Heart left ventricle (tissue), 16 donors: ENCODE data around the gene SORT1. TPM values are rescaled to one million over a fixed set of nuclear protein-coding genes. Genes with fewer than 3 reads are reported as not detected.
A peak's percentile ranks its signal among the peaks of the same experiment; 100 is the strongest.

Experiments used
- ATAC-seq, 4 donors: fragments of 200-7000 bp; cut with Tn5 transposase; one replicate each; pipeline ENCODE4 v1.9.1; 2020 to 2022; ENCODE audit warnings: moderate library complexity in 4 of 4, mild to moderate bottlenecking in 3 of 4, moderate number of reproducible peaks in 1 of 4
- DNase-seq, 5 donors: peaks; one replicate each; pipeline ENCODE4 v3.0.0-alpha.2; 2020
- H3K27ac ChIP-seq, 12 donors: fragments of 200-600 bp; sonication (generic) in 4 of 12; one replicate each; pipeline versions ENCODE4 v1.5.0 to v1.8.0; 2016 to 2022; ENCODE audit warnings: mild to moderate bottlenecking in 2 of 12
- H3K27me3 ChIP-seq, 9 donors: fragments of 200-600 bp; sonication (generic) in 2 of 9; one replicate each; pipeline versions ENCODE4 v1.5.1 to v1.8.0; 2016 to 2022; ENCODE audit warnings: mild to moderate bottlenecking in 3 of 9
- H3K36me3 ChIP-seq, 9 donors: fragments of 200-600 bp; sonication (generic) in 2 of 9; one replicate each; pipeline versions ENCODE4 v1.5.0 to v1.8.0; 2018 to 2022; ENCODE audit warnings: mild to moderate bottlenecking in 2 of 9
- H3K4me1 ChIP-seq, 12 donors: fragments of 200-600 bp; sonication (generic) in 4 of 12; one replicate each; pipeline versions ENCODE4 v1.5.0 to v1.8.0; 2016 to 2022; ENCODE audit warnings: mild to moderate bottlenecking in 3 of 12
- H3K4me3 ChIP-seq, 12 donors: fragments of 200-600 bp; sonication (generic) in 4 of 12; one replicate each; pipeline versions ENCODE4 v1.5.0 to v1.8.0; 2017 to 2022; ENCODE audit warnings: mild to moderate bottlenecking in 9 of 12, moderate library complexity in 4 of 12
- H3K9me3 ChIP-seq, 12 donors: fragments of 200-600 bp; sonication (generic) in 4 of 12; one replicate each; pipeline versions ENCODE4 v1.5.0 to v1.8.0; 2016 to 2022; ENCODE audit warnings: mild to moderate bottlenecking in 1 of 12
- CTCF ChIP-seq, 12 donors: fragments of 200-600 bp; sonication (generic) in 4 of 12; IDR thresholded peaks; one replicate each; pipeline versions ENCODE4 v1.5.0 to v1.8.0; 2018 to 2022; ENCODE audit warnings: antibody characterized with exemption in 12 of 12, mild to moderate bottlenecking in 5 of 12
- POLR2A ChIP-seq, 2 donors: fragments of 450-650 bp; IDR thresholded peaks; one replicate each; pipeline ENCODE4 v1.6.1; 2017; ENCODE audit warnings: antibody characterized with exemption in 2 of 2, mild to moderate bottlenecking in 2 of 2, moderate library complexity in 2 of 2
- WGBS, 4 donors: extraction: QIAGEN DNeasy Blood & Tissue Kit in 2 of 4; methylation state at CpG; one replicate each; pipeline versions ENCODE4 v1.1.5 to v1.1.7; 2013 to 2018; 5-methylcytosine and 5-hydroxymethylcytosine counted together
- intact Hi-C, 10 donors: fragments of 100-400 bp; cut with DNase I; formaldehyde crosslinking; loops; one replicate each; pipeline versions ENCODE4 v1.11.1 to v1.14.2; 2022
- polyA plus RNA-seq, 2 donors: library from polyadenylated mRNA; stranded (reverse); fragments of 200-250 nt; gene quantifications; one replicate each; pipeline ENCODE4 v1.2.3, GENCODE V29; 2013
- total RNA-seq, 9 donors: library from RNA; depleted of rRNA in 2 of 9; stranded (reverse); fragments of >200 nt in 2 of 9; fragmentation: NEBNext Ultra II Directional in 3 of 9; extraction: Animal tissue kit (Norgen Biotek cat#: 25700) in 3 of 9; gene quantifications; one replicate each; pipeline versions ENCODE4 v1.1.0 to v1.2.4, GENCODE V29; 2016 to 2023
- donor health status: ischemic (EF 13 %, LVEDD 7.1; RV severe dilation, severe dysfunction).
- donor health status: healthy with polysubstance abuse.
- donor health status: DM: no; HTN: yes; CAD: no.
- donor health status: DM: no; HTN: no; CAD: no.
- donor health status: ischemic (EF 25% LVEDD 6.9; RV normal size, moderate dysfunction).
- donor health status: ischemic (EF 25% LVEDD 5.7; RV mildly dilated, moderate dysfunction).
- donor health status: healthy.
- donor health status: DM: yes; HTN: yes; CAD: no.
- donor health status: ischemic (EF 35%, LVEDD 5.7; RV mildly dilated, moderate dysfunction).
- donor health status: nonischemic (EF 11% LVEDD 7.7; RV severe dilation, severe dysfunction).
- donor health status: DM: yes; HTN: yes; CAD: no.
- donor health status: PGD.
- donor health status: ischemic (EF 29% LVEDD 5.4; RV normal size, mild dysfunction).
- donor health status: nonischemic (EF 23%, LVEDD 6.1; RV moderate dilation, normal function).

The SORT1 gene
- total and polyA plus RNA-seq, 11 donors: 36.9 to 346 (median 145) TPM

- intact Hi-C loops: loop anchor here in 1 of 10 donors (10.0 kb wide), 1 partner anchor 73 kb away; the partner anchor contains the start of gene PSRC1
Measured at GRCh38 chr1:109357616-109358015, 40.1 kb downstream of the SORT1 start.

GRCh38 chr1:109356915-109357314 lies 40.8 kb downstream of the SORT1 start:
- Histone ChIP-seq H3K4me3 (no peak overlapping the region), H3K9me3 (no peaks in the 10 kb centered on the region), H3K4me1 (peaks cover 0 to 29% (median 17%) of the 10 kb centered on the region in 12 donors), H3K36me3 (peaks cover 0 to 38% (median 25%) of the 10 kb centered on the region in 9 donors), H3K27ac (no peak overlapping the region), H3K27me3 (no peaks in the 10 kb centered on the region)
- intact Hi-C loops: loop anchor here in 1 of 10 donors (10.0 kb wide), 1 partner anchor 72 kb away; the partner anchor contains the start of gene PSRC1
- DNase-seq: no peak
- no peak for TF ChIP-seq CTCF (IDR thresholded peaks at IDR 0.05)
- TF ChIP-seq POLR2A (IDR thresholded peaks at IDR 0.05): no peak
- WGBS, 4 donors: 94 to 100% (median 98%) methylated on average over 1 of the region's 1 CpG
- no peak for ATAC-seq

More at GRCh38 chr1:109357616-109358015, 40.1 kb downstream of the SORT1 start:
- 64 to 83% (median 73%) methylated on average over 1 of the region's 1 CpG for WGBS, 4 donors
- no peaks in the 10 kb centered on the region for H3K9me3 ChIP-seq
- no peaks in the 10 kb centered on the region for H3K27me3 ChIP-seq
- TF ChIP-seq POLR2A (IDR thresholded peaks at IDR 0.05) (no peak), CTCF (IDR thresholded peaks at IDR 0.05) (no peak)
- peaks cover 0 to 27% (median 18%) of the 10 kb centered on the region in 12 donors for H3K4me1 ChIP-seq
- DNase-seq: no peak
- ATAC-seq: no peak
- peak overlapping the region in 1 of 12 donors; percentile 24 for H3K27ac ChIP-seq
- peaks cover 0 to 31% (median 18%) of the 10 kb centered on the region in 9 donors for H3K36me3 ChIP-seq
- no peak overlapping the region for H3K4me3 ChIP-seq

- no peak for DNase-seq
- intact Hi-C loops: loop anchor here in 1 of 10 donors (10.0 kb wide), 1 partner anchor 72 kb away; the partner anchor contains the start of gene PSRC1
Measured at GRCh38 chr1:109356505-109356904, 41.2 kb downstream of the SORT1 start.

More at GRCh38 chr1:109356505-109356904, 41.2 kb downstream of the SORT1 start:
- Histone ChIP-seq H3K36me3 (peaks cover 0 to 41% (median 29%) of the 10 kb centered on the region in 9 donors), H3K4me3 (no peak overlapping the region), H3K27me3 (no peaks in the 10 kb centered on the region), H3K9me3 (no peaks in the 10 kb centered on the region), H3K27ac (no peak overlapping the region), H3K4me1 (peaks cover 0 to 25% (median 13%) of the 10 kb centered on the region in 12 donors)
- no peak for TF ChIP-seq CTCF (IDR thresholded peaks at IDR 0.05)
- no peak for TF ChIP-seq POLR2A (IDR thresholded peaks at IDR 0.05)
- no peak for ATAC-seq
- 70 to 87% (median 83%) methylated on average over 1 of the region's 1 CpG for WGBS, 4 donors
